Common myeloid progenitor, CD34-positive (primary cell): ENCODE measurements around the gene SGCA.

Experiments used
- CTCF ChIA-PET: fragments of 350-600 bp; sonication (Branson Sonifier 250); formaldehyde crosslinking; loops from one replicate; lab custom pipeline; 2021; ENCODE audit warnings: antibody characterized with exemption; lab: Charles Lee
- POLR2A ChIA-PET: fragments of 350-600 bp; sonication (Branson Sonifier 250); formaldehyde crosslinking; loops from one replicate; lab custom pipeline; 2021; ENCODE audit warnings: antibody characterized with exemption; lab: Charles Lee
- DNase-seq, 3 donors: peaks; one replicate each; pipeline versions ENCODE4 v3.0.0 to v3.0.0-alpha.2; 2013
- H3K27ac ChIP-seq, 2 experiments: 1 replicate in 1 of 2; 2 replicates in 1 of 2; pipeline ENCODE4 v1.7.0; 2013; ENCODE audit warnings: inconsistent platforms in 2 of 2, low read length in 2 of 2, mild to moderate bottlenecking in 2 of 2, low read depth in 1 of 2, moderate library complexity in 1 of 2; ENCODE audit not compliant: severe bottlenecking in 2 of 2, insufficient read depth in 1 of 2, poor library complexity in 1 of 2
- H3K27me3 ChIP-seq, 5 experiments: replicated peaks in 2 of 5; 1 replicate in 3 of 5; 2 replicates in 2 of 5; pipeline versions ENCODE4 v1.6.1 to v1.7.0; 2013; ENCODE audit warnings: low read length in 4 of 5, mild to moderate bottlenecking in 2 of 5, moderate library complexity in 2 of 5, inconsistent platforms in 1 of 5; ENCODE audit not compliant: insufficient read depth in 5 of 5, control insufficient read depth in 4 of 5
- H3K36me3 ChIP-seq, 4 experiments: 1 replicate in 2 of 4; 2 replicates in 2 of 4; pipeline versions ENCODE4 v1.6.1 to v1.7.0; 2013; ENCODE audit warnings: low read length in 3 of 4, control low read depth in 1 of 4, mild to moderate bottlenecking in 1 of 4; ENCODE audit not compliant: control insufficient read depth in 4 of 4, insufficient read depth in 4 of 4
- H3K4me1 ChIP-seq, 4 experiments: 1 replicate in 3 of 4; 2 replicates in 1 of 4; pipeline versions ENCODE4 v1.6.1 to v1.7.1; 2013; ENCODE audit warnings: low read length in 3 of 4, mild to moderate bottlenecking in 3 of 4, control low read depth in 1 of 4, inconsistent platforms in 1 of 4, moderate library complexity in 1 of 4; ENCODE audit not compliant: control insufficient read depth in 4 of 4, insufficient read depth in 4 of 4; ENCODE audit errors: control extremely low read depth in 1 of 4
- H3K4me3 ChIP-seq, 7 experiments: 1 replicate in 4 of 7; 2 replicates in 3 of 7; pipeline versions ENCODE4 v1.5.1 to v1.7.0; 2013; ENCODE audit warnings: mild to moderate bottlenecking in 7 of 7, low read length in 6 of 7, moderate library complexity in 6 of 7, inconsistent platforms in 2 of 7, low read depth in 2 of 7, control low read depth in 1 of 7; ENCODE audit not compliant: insufficient read depth in 4 of 7, control insufficient read depth in 1 of 7; ENCODE audit errors: extremely low read depth in 1 of 7
- H3K9me3 ChIP-seq, 5 experiments: 1 replicate in 4 of 5; 2 replicates in 1 of 5; pipeline versions ENCODE4 v1.6.1 to v1.7.1; 2013; ENCODE audit warnings: low read length in 4 of 5, mild to moderate bottlenecking in 2 of 5, inconsistent platforms in 1 of 5, low read depth in 1 of 5, moderate library complexity in 1 of 5; ENCODE audit not compliant: control insufficient read depth in 4 of 5, insufficient read depth in 2 of 5; ENCODE audit errors: control extremely low read depth in 1 of 5
- WGBS: methylation state at CpG from one replicate; pipeline ENCODE4 v1.1.5; 2013; ENCODE audit not compliant: insufficient coverage; 5-methylcytosine and 5-hydroxymethylcytosine counted together

The SGCA gene

DNA sequence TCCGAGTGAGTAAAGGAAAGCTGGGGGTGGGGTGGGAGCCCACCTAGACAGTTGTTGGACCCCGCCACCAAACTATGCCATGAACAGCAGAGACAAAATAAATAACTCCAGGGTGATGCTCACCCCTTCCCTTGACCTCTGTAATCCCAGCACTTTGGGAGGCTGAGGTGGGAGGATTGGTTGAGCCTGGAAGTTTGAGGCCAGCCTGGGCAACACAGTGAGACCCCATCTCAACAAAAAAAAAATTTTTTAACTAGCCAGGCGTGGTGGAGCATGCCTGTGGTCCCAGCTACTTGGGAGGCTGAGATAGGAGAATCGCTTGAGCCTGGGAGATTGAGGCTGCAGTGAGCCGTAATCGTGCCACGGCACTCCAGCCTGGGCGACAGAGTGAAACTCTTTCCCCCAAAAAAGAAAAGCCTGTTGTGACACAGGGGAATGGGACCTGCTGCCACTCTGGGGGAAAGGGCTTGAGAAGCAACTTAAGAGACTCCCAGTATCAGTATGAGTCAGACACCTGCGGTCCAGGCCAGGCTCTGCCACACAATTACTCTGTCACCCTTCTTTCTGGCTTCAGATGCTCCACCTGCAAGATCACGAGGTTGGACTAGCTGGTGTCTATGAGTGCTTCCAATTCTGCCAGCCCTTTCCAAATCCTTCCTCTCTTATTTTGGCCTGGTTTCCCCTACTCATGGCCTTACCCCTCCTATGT, 5.0 kb downstream of the SGCA start:
- Histone ChIP-seq H3K27me3 (no peaks in the 10 kb centered on the region), H3K4me1 (peaks cover 0 to 6% (median 3%) of the 10 kb centered on the region in 4 experiments), H3K27ac (no peak overlapping the region), H3K36me3 (no peaks in the 10 kb centered on the region), H3K4me3 (no peak overlapping the region), H3K9me3 (no peaks in the 10 kb centered on the region)
- DNase-seq = no peak
- CTCF ChIA-PET = interaction anchor here (0.7 to 7.7 kb wide), 17 partner anchors 7 to 146 kb away, joined by 3 to 87 read pairs (median 7); partner anchors contain the start of gene COL1A1
- WGBS = 93% methylated on average over 9 of the region's 10 CpGs
- POLR2A ChIA-PET = no interaction called here

DNA sequence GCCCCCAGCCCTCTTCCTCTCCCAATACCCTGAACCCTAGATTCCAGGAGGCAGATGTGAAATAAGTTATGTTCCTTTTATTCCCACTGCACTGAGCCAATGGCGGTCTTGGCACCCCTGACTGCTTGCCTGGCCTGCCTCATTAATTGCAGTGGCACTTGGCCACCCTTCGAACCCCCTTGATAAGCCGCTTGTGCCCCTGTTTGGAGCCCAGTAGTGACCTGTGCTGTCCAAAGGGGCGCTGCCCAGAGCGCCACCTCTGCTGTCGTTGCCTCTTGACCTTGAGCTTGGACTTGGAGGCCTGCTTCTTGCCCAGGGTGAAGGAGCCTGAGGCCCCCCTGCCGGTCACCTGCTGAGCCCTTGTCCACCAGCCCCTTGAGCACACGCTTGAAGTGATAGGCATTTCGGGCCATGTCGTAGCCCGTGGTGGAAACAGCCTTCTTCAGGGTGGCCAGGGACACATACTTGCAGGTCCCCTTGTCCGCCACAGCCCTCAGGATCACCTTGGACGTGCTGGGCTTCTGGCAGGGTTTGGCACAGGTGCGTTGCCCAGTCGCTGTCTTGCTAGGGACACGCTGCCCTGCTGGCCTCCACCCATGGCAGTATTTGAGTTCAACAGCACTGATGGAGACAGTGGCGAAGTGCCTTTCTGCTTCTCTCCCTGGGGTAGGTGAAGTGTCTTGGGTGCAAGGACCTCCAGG, 5.7 kb downstream of the SGCA start:
- Histone ChIP-seq H3K36me3 (no peaks in the 10 kb centered on the region), H3K4me3 (no peak overlapping the region), H3K27me3 (no peaks in the 10 kb centered on the region), H3K27ac (no peak overlapping the region), H3K4me1 (peaks cover 0 to 6% (median 3%) of the 10 kb centered on the region in 4 experiments), H3K9me3 (no peaks in the 10 kb centered on the region)
- ChIA-PET CTCF (interaction anchor here (1.1 to 7.7 kb wide), 6 partner anchors 10 to 125 kb away, joined by 3 to 87 read pairs (median 19); partner anchors contain the start of gene COL1A1), POLR2A (no interaction called here)
- 94% methylated on average over 16 of the region's 17 CpGs for WGBS
- DNase-seq = no peak

DNA sequence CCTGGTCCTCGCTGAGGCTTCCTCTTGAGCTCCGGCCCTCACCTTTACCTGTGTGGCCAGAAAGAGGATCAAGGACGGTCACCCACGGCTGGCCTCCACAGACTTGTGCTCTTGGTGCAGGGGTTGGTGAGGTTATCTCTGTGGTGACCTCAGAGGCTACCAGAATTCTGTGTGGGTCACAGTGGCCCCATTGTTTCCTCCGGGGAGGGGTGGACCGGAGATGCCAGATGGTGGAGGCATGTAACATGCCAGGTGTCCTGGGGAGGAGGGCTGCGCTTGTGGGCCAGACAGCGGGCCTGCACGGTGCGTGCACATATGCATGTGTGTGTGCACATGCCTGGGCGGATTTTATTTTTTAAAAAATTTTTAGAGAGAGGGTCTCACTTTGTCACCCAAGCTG, 6.3 kb downstream of the SGCA start:
- no peak overlapping the region for H3K4me3 ChIP-seq
- WGBS = 95% methylated on average over 10 of the region's 11 CpGs
- H3K27ac ChIP-seq = no peak overlapping the region
- no peaks in the 10 kb centered on the region for H3K9me3 ChIP-seq
- H3K36me3 ChIP-seq = no peaks in the 10 kb centered on the region
- no peak for DNase-seq
- POLR2A ChIA-PET = no interaction called here
- CTCF ChIA-PET = interaction anchor here (0.8 to 7.7 kb wide), 5 partner anchors 11 to 125 kb away, joined by 3 to 87 read pairs (median 11); partner anchors contain the start of gene COL1A1
- no peaks in the 10 kb centered on the region for H3K27me3 ChIP-seq
- H3K4me1 ChIP-seq = peaks cover 0 to 6% (median 3%) of the 10 kb centered on the region in 4 experiments

DNA sequence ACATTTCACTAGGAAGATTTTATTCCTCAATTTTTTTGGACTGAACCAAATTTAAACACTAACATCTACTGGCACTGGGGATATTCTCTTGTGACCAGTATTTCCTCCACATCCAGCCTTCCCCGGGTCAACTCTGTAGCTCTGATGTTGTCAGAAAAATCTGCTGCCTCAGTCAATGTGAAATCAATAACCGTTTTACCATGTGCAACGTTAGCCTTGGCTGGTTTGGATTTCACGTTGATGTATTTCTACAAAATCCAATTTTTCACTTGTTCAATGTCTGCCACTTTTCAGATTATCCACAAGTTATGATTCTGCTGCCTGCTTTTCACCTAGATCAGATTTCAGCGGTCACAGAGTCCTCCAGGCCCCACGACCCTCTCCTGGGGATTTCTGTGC, 7.1 kb downstream of the SGCA start:
- CTCF ChIA-PET = interaction anchor here (0.8 to 7.7 kb wide), 4 partner anchors 11 to 119 kb away, joined by 3 to 87 read pairs (median 10); partner anchors contain the start of gene COL1A1
- Histone ChIP-seq H3K27me3 (no peaks in the 10 kb centered on the region), H3K9me3 (no peaks in the 10 kb centered on the region), H3K27ac (no peak overlapping the region), H3K4me1 (peaks cover 0 to 10% (median 6%) of the 10 kb centered on the region in 4 experiments), H3K4me3 (no peak overlapping the region), H3K36me3 (no peaks in the 10 kb centered on the region)
- no peak for DNase-seq
- WGBS = 98% methylated on average over 4 of the region's 6 CpGs
- POLR2A ChIA-PET = interaction anchor here (0.6 kb wide), 1 partner anchor 67 kb away, joined by 7 read pairs; no protein-coding TSS in a partner anchor

DNA sequence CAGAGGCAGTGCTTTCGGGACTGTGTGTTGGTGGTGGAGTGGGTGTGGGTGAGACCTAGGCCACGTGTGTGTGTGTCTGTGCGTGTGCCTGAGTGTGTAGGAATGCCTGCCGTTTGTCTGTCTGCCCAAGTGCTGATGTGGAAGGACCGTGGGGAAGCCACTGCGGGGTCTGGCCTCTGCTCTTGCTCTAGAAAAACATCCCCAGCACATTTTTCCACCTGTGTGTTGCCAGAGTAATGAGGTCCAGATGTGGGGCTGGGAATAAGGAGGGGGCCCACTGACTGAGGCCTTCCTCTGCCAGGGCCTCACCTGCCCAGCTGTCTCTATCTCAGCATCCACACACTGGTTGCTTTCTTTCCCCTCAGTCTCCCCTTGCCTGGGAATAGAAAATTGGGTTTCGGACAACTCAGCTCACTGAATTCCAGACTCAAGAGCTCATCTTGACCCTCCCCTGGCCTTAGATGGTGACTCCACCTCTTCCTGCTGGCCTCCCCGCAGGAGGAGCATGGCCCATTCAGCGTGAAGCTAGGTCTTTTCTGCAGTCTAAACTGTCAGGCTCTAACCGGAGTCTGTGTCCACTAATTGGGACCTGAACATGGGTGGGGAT, 7.6 kb downstream of the SGCA start:
- POLR2A ChIA-PET = no interaction called here
- CTCF ChIA-PET = interaction anchor here (0.9 to 7.7 kb wide), 7 partner anchors 12 to 123 kb away, joined by 3 to 87 read pairs (median 6); partner anchors contain the start of gene COL1A1
- 96% methylated on average over 4 of the region's 10 CpGs for WGBS
- Histone ChIP-seq H3K27me3 (no peaks in the 10 kb centered on the region), H3K4me1 (peaks cover 0 to 15% (median 8%) of the 10 kb centered on the region in 4 experiments), H3K9me3 (no peaks in the 10 kb centered on the region), H3K4me3 (no peak overlapping the region), H3K27ac (no peak overlapping the region), H3K36me3 (no peaks in the 10 kb centered on the region)
- no peak for DNase-seq

DNA sequence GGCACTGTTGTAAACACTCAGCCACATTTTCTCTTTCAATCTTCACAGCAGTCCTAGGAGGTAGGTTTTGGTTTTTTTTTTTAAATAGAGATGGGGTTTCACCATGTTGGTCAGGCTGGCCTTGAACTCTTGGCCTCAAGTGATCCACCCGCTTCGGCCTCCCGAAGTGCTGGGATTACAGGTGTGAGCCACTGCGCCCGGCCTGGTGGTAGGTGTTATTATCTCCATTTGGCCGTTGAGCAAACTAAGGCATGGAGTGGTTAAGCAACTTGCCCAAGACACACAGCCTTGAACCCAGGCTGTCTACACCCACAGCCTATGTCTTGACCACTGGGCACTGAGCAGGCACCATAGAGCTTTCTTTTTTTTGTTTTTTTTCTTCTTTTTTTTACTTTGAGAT, 8.6 kb downstream of the SGCA start:
- no peaks in the 10 kb centered on the region for H3K36me3 ChIP-seq
- no peak for DNase-seq
- ChIA-PET POLR2A (no interaction called here), CTCF (interaction anchor here (0.7 to 7.7 kb wide), 10 partner anchors 9 to 122 kb away, joined by 3 to 87 read pairs (median 4); partner anchors contain the start of genes COL1A1 and SGCA)
- H3K4me1 ChIP-seq = peaks cover 0 to 12% (median 9%) of the 10 kb centered on the region in 4 experiments
- no peak overlapping the region for H3K27ac ChIP-seq
- no peaks in the 10 kb centered on the region for H3K9me3 ChIP-seq
- no peak overlapping the region for H3K4me3 ChIP-seq
- no CpG with 5 or more reads among the region's 6 CpGs for WGBS
- H3K27me3 ChIP-seq = no peaks in the 10 kb centered on the region
